Measurements from ENCODE around the gene SLC6A3.

Gene SLC6A3

GRCh38 chr5:1409381-1410110 lies 35.7 kb downstream of the SLC6A3 start:
- H3K4me3 ChIP-seq (replicated peaks in 1 of 2; ENCODE audit: low read depth in 2 of 2, low read length in 2 of 2): no peak overlapping the region
- DNase-seq (ENCODE audit: low read depth in 2 of 2): peak; percentile 20 to 24
- no peak for TF ChIP-seq CTCF (IDR thresholded peaks at IDR 0.05; ENCODE audit: low read depth, low read length)

GRCh38 chr5:1406681-1407640 lies 38.3 kb downstream of the SLC6A3 start:
- no peak overlapping the region for H3K4me3 ChIP-seq (replicated peaks in 1 of 2; ENCODE audit: low read depth in 2 of 2, low read length in 2 of 2)
- no peak for TF ChIP-seq CTCF (IDR thresholded peaks at IDR 0.05; ENCODE audit: low read depth, low read length)
- no peak for DNase-seq (ENCODE audit: low read depth in 2 of 2)

- DNase-seq (ENCODE audit: low read depth in 2 of 2): no peak
- no peak for TF ChIP-seq CTCF (IDR thresholded peaks at IDR 0.05; ENCODE audit: low read depth, low read length)
- H3K4me3 ChIP-seq (replicated peaks in 1 of 2; ENCODE audit: low read depth in 2 of 2, low read length in 2 of 2): no peak overlapping the region
These were observed 39.4 kb downstream of the SLC6A3 start for GRCh38 chr5:1405539-1406530.

GRCh38 chr5:1405121-1405520 lies 40.1 kb downstream of the SLC6A3 start:
- no peak for TF ChIP-seq CTCF (IDR thresholded peaks at IDR 0.05; ENCODE audit: low read depth, low read length)

GRCh38 chr5:1404062-1404461 lies 41.2 kb downstream of the SLC6A3 start:
- no peak for DNase-seq (ENCODE audit: low read depth in 2 of 2)
- TF ChIP-seq CTCF (IDR thresholded peaks at IDR 0.05; ENCODE audit: low read depth, low read length): no peak
- no peak overlapping the region for H3K4me3 ChIP-seq (replicated peaks in 1 of 2; ENCODE audit: low read depth in 2 of 2, low read length in 2 of 2)

More at GRCh38 chr5:1405121-1405520, 40.1 kb downstream of the SLC6A3 start:
- H3K4me3 ChIP-seq (replicated peaks in 1 of 2; ENCODE audit: low read depth in 2 of 2, low read length in 2 of 2): no peak overlapping the region
- no peak for DNase-seq (ENCODE audit: low read depth in 2 of 2)

All from cardiac fibroblast (primary cell).